Karpas-422 (cell line): Measurements from ENCODE around the gene PRM3. TPM values are rescaled to one million over a fixed set of nuclear protein-coding genes. Genes with fewer than 3 reads are reported as not detected.

Experiments used
- DNase-seq: peaks from one replicate; pipeline ENCODE4 v3.0.0-alpha.2; 2015
- H2AFZ ChIP-seq: fragments of 200-600 bp; sonication (generic); 2 replicates; pipeline ENCODE4 v1.6.1; 2014; ENCODE audit warnings: antibody characterized with exemption, low read length, mixed read lengths
- H3K27ac ChIP-seq: fragments of 200-600 bp; sonication (generic); 2 replicates; pipeline ENCODE4 v1.5.1; 2014; ENCODE audit warnings: mild to moderate bottlenecking, low read length, moderate library complexity
- H3K27me3 ChIP-seq: fragments of 200-600 bp; sonication (generic); 2 replicates; pipeline ENCODE4 v1.6.1; 2014; ENCODE audit warnings: low read length, mixed read lengths
- H3K36me3 ChIP-seq: fragments of 200-600 bp; sonication (generic); 2 replicates; pipeline ENCODE4 v1.6.1; 2014; ENCODE audit warnings: low read length, mixed read lengths; ENCODE audit not compliant: insufficient read depth
- H3K4me1 ChIP-seq: fragments of 200-600 bp; sonication (generic); 2 replicates; pipeline ENCODE4 v1.6.1; 2014; ENCODE audit warnings: mild to moderate bottlenecking, low read length, mixed read lengths
- H3K4me2 ChIP-seq: fragments of 200-600 bp; sonication (generic); 2 replicates; pipeline ENCODE4 v1.6.1; 2014; ENCODE audit warnings: low read length, low read depth, mild to moderate bottlenecking; ENCODE audit not compliant: poor library complexity, severe bottlenecking
- H3K4me3 ChIP-seq: fragments of 200-600 bp; sonication (generic); 2 replicates; pipeline ENCODE4 v1.5.1; 2014; ENCODE audit warnings: mild to moderate bottlenecking, antibody characterized with exemption, low read length, mixed read lengths
- H3K79me2 ChIP-seq: fragments of 200-600 bp; sonication (generic); 2 replicates; pipeline ENCODE4 v1.6.1; 2014; ENCODE audit warnings: mild to moderate bottlenecking, low read length, mixed read lengths
- H3K9ac ChIP-seq: fragments of 200-600 bp; sonication (generic); 2 replicates; pipeline ENCODE4 v1.6.0; 2014; ENCODE audit warnings: low read length
- H3K9me2 ChIP-seq: fragments of 200-600 bp; sonication (generic), shearing (Covaris generic); replicated peaks from 2 replicates; pipeline ENCODE4 v1.6.0; 2014; ENCODE audit warnings: mild to moderate bottlenecking, low read length, moderate library complexity; ENCODE audit not compliant: insufficient read depth
- H3K9me3 ChIP-seq: fragments of 300-700, 200-600 bp; sonication (generic); 2 replicates; pipeline ENCODE4 v1.6.1; 2014; ENCODE audit warnings: low read length, mixed read lengths
- H4K20me1 ChIP-seq: fragments of 200-600 bp; sonication (generic); 2 replicates; pipeline ENCODE4 v1.6.1; 2014; ENCODE audit warnings: mild to moderate bottlenecking, antibody characterized with exemption, low read length, low read depth; ENCODE audit not compliant: insufficient read depth
- total RNA-seq: library from RNA; depleted of rRNA; stranded (reverse); fragments of >200 nt; shearing (Covaris generic); gene quantifications from 2 replicates; pipeline ENCODE4 v1.2.3, GENCODE V29; 2014; ENCODE audit warnings: low replicate concordance

The PRM3 gene
- total RNA-seq, 1 experiment from 2014 or later, result not detected

DNA sequence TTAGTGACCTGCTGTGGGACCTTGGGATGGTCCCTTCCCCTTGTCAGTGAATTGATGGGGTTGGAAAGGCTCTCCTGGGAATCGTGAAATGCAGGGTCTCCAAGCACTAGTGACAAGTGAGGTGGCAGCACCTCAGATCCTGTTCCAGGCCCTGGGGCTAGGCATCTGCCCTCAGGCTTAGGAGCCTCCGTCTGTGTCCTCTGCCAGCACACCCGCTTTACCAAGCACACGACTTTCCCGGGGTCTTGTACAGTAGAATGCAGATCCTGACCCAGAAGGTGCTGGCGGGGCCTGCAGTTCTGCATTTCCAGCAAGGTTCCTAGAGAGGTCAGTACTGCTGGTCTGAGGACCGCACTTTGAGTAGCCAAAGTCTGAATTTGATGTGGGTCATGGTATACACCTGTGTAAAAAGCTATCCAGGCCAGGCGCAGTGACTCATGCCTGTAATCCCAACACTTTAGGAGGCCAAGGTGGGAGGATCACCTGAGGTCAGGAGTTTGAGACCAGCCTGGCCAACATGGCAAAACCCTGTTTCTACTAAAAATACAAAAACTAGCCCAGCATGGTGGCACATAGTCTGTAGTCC lies 41.0 kb upstream of the PRM3 start:
- Histone ChIP-seq H3K9ac (no peak overlapping the region), H3K4me1 (peaks cover 16% of the 10 kb centered on the region), H3K9me2 (no peaks in the 10 kb centered on the region), H3K79me2 (no peaks in the 10 kb centered on the region), H3K36me3 (no peaks in the 10 kb centered on the region), H4K20me1 (no peaks in the 10 kb centered on the region), H3K4me2 (no peak overlapping the region), H2AFZ (no peak overlapping the region), H3K4me3 (no peak overlapping the region), H3K27me3 (peaks cover 2% of the 10 kb centered on the region; the same call in 1 of the 2 replicates), H3K27ac (no peak overlapping the region), H3K9me3 (no peaks in the 10 kb centered on the region)
- DNase-seq, result no peak

DNA sequence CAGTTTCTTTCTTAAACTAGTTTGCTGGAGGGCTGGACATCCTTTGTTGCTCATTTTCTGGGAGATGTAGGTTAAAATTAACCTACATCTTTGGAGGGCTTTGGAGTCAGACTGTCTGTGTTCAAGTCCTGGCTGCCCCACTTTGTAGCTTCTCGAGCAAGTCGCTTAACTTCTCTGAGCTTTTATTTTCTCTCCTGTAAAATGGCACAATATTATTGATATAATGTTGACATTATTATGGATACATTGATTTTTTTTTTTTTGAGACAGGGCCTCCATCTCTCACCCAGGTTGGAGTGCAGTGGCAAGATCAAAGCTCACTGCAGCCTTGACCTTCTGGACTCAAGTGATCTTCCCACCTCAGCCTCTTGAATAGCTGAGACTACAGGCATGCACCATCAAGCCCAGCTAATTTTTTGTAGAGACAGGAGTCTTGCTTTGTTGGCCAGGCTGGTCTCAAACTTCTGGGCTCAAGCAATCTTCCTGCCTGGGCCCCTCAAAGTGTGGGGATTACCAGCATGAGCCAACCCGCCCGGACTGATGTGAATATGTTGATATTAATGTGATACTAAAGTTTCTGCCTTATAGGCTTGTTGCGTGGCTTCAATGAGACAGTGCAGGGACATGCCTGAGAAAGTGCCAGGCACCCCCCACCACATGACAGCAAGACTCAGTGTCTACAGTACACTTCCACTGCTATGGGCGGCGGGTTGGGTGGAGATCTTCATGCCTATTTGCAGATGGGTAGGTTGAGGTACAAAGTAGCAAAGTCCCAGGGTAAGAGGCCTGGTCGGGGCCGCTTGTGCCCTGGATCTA lies 40.3 kb upstream of the PRM3 start:
- H4K20me1 ChIP-seq, result no peaks in the 10 kb centered on the region
- H3K4me3 ChIP-seq, result no peak overlapping the region
- no peaks in the 10 kb centered on the region for H3K36me3 ChIP-seq
- H3K9me3 ChIP-seq, result no peaks in the 10 kb centered on the region
- peaks cover 20% of the 10 kb centered on the region for H3K4me1 ChIP-seq
- H3K4me2 ChIP-seq, result no peak overlapping the region
- no peaks in the 10 kb centered on the region for H3K9me2 ChIP-seq
- no peak overlapping the region for H2AFZ ChIP-seq
- H3K27ac ChIP-seq, result no peak overlapping the region
- no peak for DNase-seq
- no peaks in the 10 kb centered on the region for H3K79me2 ChIP-seq
- peaks cover 2% of the 10 kb centered on the region; the same call in 1 of the 2 replicates for H3K27me3 ChIP-seq
- H3K9ac ChIP-seq, result no peak overlapping the region

DNA sequence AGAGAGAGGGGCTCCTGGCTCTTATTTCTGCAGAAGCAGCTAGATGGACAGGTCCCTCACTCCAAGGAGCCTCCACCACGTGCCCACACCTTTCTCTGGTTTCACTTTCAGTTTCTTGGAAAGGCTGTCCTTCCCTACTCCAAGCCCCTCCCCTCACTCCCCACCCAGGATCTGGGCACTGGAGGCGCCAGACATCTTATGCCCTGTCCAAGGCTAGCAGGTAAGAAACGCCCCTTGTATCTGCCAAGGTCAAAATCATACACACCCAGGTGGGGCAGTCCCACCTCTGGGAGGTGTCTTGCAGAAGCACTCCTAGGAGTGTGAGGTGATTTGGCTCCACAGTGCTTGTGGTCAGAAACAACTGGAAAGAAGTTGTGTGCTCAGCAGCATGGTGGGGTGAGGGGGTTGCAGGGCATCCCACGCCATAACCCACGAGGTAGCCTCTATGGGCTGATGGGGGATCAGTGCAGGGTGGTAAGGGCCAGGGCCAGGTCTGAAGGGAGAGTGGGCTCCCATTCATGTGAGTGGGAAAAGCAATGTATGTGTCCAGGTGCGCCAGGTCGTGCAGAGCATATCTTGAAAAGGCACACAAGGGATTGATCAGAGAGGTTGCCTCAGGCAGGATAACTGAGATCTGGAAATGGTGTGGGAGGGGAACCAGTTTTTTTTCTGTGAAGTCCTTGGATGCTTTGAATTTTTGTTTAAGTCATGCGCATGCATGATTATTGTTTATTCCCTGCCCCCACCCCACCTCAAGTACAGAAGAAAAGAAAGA lies 39.5 kb upstream of the PRM3 start:
- H3K27me3 ChIP-seq, result peaks cover 2% of the 10 kb centered on the region; the same call in 1 of the 2 replicates
- DNase-seq, result no peak
- H3K9ac ChIP-seq, result no peak overlapping the region
- H3K79me2 ChIP-seq, result no peaks in the 10 kb centered on the region
- H3K36me3 ChIP-seq, result no peaks in the 10 kb centered on the region
- no peak overlapping the region for H3K27ac ChIP-seq
- H3K4me1 ChIP-seq, result peaks cover 28% of the 10 kb centered on the region
- no peak overlapping the region for H2AFZ ChIP-seq
- H3K4me2 ChIP-seq, result no peak overlapping the region
- no peaks in the 10 kb centered on the region for H3K9me2 ChIP-seq
- H3K4me3 ChIP-seq, result no peak overlapping the region
- no peaks in the 10 kb centered on the region for H4K20me1 ChIP-seq
- H3K9me3 ChIP-seq, result no peaks in the 10 kb centered on the region

DNA sequence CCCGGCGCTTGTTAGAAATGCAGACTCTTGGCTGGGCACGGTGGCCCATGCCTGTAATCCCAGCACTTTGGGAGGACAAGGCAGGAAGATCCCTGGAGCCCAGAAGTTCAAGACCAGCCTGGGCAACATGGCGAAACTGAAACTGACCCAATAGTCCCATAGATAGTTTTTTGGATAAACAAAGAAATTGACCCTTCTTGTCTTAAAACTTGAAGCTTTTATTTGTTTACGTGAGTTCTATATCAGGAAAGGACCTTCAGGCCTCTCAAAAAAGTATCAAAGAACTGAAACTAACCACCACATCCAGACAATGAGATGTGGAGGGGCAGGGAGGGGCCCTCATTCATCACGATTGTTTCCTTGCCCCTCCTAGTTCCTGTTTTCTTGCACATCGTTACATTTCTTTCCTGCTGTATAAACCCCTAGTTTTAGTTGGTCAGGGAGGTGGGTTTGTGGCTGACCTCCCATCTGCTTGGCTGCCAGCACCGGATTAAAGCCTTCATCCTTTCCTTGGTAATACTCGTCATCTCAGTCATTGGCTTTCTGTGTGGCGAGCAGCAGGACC lies 37.6 kb upstream of the PRM3 start:
- H3K79me2 ChIP-seq, result no peaks in the 10 kb centered on the region
- H3K4me3 ChIP-seq, result 0 out of 2 replicates have a peak overlapping the region, but pooled peaks have one; percentile 7
- H3K9me2 ChIP-seq, result no peaks in the 10 kb centered on the region
- peaks cover 28% of the 10 kb centered on the region for H3K4me1 ChIP-seq
- H2AFZ ChIP-seq, result no peak overlapping the region
- no peaks in the 10 kb centered on the region for H4K20me1 ChIP-seq
- H3K27ac ChIP-seq, result no peak overlapping the region
- DNase-seq, result peak; percentile 68
- H3K4me2 ChIP-seq, result peak overlapping the region; percentile 57
- H3K9me3 ChIP-seq, result no peaks in the 10 kb centered on the region
- no peak overlapping the region for H3K9ac ChIP-seq
- H3K36me3 ChIP-seq, result no peaks in the 10 kb centered on the region
- H3K27me3 ChIP-seq, result peaks cover 2% of the 10 kb centered on the region; the same call in 1 of the 2 replicates

DNA sequence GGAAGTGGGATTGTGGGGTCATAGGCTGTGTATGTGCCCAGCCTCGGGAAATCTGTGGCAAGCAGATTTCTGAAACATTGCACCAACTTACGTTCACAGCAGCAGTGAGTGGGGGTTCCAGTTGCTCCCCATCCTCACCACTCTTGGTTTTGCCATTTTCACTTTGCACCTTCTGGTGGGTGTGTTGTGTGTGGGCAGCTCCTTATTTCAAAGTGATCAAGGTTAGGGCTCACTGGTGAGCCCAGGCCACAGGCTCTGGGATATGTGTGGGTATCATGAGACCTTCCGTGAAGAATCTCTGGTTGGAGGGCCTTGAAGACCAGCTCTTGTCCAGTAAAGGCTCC lies 37.2 kb upstream of the PRM3 start:
- H3K4me2 ChIP-seq, result peak overlapping the region; percentile 57
- H3K9me2 ChIP-seq, result no peaks in the 10 kb centered on the region
- no peak for DNase-seq
- no peaks in the 10 kb centered on the region for H4K20me1 ChIP-seq
- H3K27ac ChIP-seq, result no peak overlapping the region
- peaks cover 2% of the 10 kb centered on the region; the same call in 1 of the 2 replicates for H3K27me3 ChIP-seq
- peaks cover 28% of the 10 kb centered on the region for H3K4me1 ChIP-seq
- H3K79me2 ChIP-seq, result no peaks in the 10 kb centered on the region
- no peaks in the 10 kb centered on the region for H3K9me3 ChIP-seq
- H3K36me3 ChIP-seq, result no peaks in the 10 kb centered on the region
- no peak overlapping the region for H3K9ac ChIP-seq
- H3K4me3 ChIP-seq, result 0 out of 2 replicates have a peak overlapping the region, but pooled peaks have one; percentile 7
- no peak overlapping the region for H2AFZ ChIP-seq

DNA sequence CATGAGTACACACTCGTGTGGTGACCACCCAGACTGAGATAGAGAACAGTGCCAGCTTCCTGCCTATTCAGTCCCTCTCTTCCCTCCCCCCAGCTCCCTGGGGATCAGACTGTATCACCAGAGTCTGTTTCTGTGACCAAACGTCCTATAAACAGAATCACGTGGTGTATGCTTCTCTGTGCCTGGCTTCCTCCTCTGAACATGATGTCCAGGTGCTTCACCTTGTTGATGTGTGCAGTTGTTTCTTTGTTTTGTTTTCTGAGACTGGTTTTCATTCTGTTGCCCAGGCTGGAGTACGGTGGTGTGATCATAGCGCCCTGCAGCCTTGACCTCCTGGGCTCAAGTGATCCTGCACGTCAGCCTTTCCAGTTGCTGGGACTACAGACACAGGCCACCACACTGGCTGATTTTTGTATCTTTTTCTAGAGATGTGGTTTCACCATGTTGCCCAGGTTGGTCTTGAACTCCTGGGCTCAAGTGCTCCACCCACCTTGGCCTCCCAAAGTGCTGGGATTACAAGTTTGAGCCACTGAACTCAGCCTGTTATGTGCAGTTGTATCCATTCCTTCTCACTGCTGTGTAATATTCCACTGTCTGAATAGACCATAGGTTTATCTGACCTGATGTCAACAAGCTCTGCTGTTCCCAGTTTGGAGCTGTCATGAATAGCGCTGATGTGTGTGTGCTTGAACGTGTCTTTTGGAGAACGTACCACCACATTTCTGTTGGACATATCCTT lies 36.6 kb upstream of the PRM3 start:
- H4K20me1 ChIP-seq, result no peaks in the 10 kb centered on the region
- no peak overlapping the region for H3K4me3 ChIP-seq
- no peaks in the 10 kb centered on the region for H3K9me2 ChIP-seq
- H3K36me3 ChIP-seq, result no peaks in the 10 kb centered on the region
- no peaks in the 10 kb centered on the region for H3K9me3 ChIP-seq
- H3K9ac ChIP-seq, result no peak overlapping the region
- peak; percentile 58 for DNase-seq
- peaks cover 28% of the 10 kb centered on the region for H3K4me1 ChIP-seq
- H3K27ac ChIP-seq, result no peak overlapping the region
- no peak overlapping the region for H2AFZ ChIP-seq
- H3K4me2 ChIP-seq, result no peak overlapping the region
- peaks cover 2% of the 10 kb centered on the region; the same call in 1 of the 2 replicates for H3K27me3 ChIP-seq
- H3K79me2 ChIP-seq, result no peaks in the 10 kb centered on the region

DNA sequence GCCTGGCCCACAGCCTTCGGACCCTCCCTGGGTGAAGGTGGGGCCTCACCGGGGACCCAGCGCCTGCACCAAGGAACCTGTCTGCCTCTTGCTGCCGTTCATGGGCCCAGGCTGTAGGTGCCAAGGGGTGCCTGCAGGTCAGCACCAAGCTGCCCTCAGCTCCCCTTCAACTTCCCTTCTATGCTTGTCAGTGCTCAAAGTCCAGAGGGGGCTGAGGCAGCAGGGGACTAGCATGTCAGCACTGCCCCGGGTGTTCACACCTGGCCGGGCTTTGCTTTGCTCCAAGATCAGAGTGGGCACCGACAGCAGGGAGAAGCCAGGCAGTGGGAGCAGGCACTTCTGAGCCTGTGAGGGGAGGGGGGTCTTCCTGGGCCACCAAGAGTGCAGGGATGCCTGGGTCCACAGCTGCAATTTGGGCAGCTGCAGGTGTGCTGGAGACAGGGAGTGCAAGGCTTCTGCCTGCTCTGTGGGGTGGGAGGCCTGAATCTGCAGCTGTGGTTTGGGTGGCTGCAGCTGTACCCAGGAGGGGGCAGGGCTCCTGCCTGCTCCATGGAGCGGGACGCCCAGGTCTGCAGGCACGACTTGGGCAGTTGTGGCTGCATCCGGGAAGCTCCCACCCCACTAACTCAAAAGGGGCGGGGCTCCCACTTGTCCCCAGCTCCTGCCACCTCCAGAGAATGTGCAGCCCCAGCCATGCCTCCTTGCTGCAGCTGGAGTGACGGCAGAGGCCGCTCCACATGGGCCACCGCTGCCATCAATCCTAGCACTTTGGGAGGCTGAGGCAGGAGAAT lies 35.3 kb upstream of the PRM3 start:
- Histone ChIP-seq H3K9ac (no peak overlapping the region), H3K9me3 (no peaks in the 10 kb centered on the region), H3K4me3 (no peak overlapping the region), H3K9me2 (no peaks in the 10 kb centered on the region), H3K4me1 (peaks cover 28% of the 10 kb centered on the region), H3K36me3 (no peaks in the 10 kb centered on the region), H3K4me2 (no peak overlapping the region), H4K20me1 (no peaks in the 10 kb centered on the region), H3K27ac (no peak overlapping the region), H3K27me3 (peaks cover 2% of the 10 kb centered on the region; the same call in 1 of the 2 replicates), H2AFZ (no peak overlapping the region), H3K79me2 (no peaks in the 10 kb centered on the region)
- DNase-seq, result peak; percentile 72
